ENCODE results near the gene CPVL. TPM values are rescaled to one million over a fixed set of nuclear protein-coding genes. Genes with fewer than 3 reads are reported as not detected.

The CPVL gene
- total and polyA plus RNA-seq, 2 of the 4 experiments (the other 2 are of a cell fraction): not detected

- BruUV-seq (replicated peaks): no TSS peak
- WGBS, 2 experiments (ENCODE audit: extremely low coverage in 2 of 2, insufficient read length in 1 of 2): 80% methylated on average over 1 of the region's 4 CpGs; no CpG with 5 or more reads in 1 of the 2 experiments
- Histone ChIP-seq H4K8ac (ENCODE audit: low read depth in 2 of 2, low read length in 2 of 2) (no peak overlapping the region), H2BK15ac (ENCODE audit: low read depth, low read length) (no peak overlapping the region), H3K56ac (ENCODE audit: extremely low read depth, insufficient read depth, low read length) (no peak overlapping the region), H2BK20ac (ENCODE audit: low read depth, low read length) (no peak overlapping the region), H3K4me3 (ENCODE audit: insufficient read depth, low read depth, low read length) (no peak overlapping the region), H3K9me1 (ENCODE audit: insufficient read depth, low read length) (peaks cover 4% of the 10 kb centered on the region; the same call in 1 of the 2 replicates), H3K4me1 (ENCODE audit: control insufficient read depth, insufficient read depth, low read length) (peaks cover 4% of the 10 kb centered on the region; the same call in 1 of the 2 replicates), H2BK5ac (ENCODE audit: low read depth, low read length, poor library complexity, severe bottlenecking) (no peak overlapping the region), H3K27me3 (ENCODE audit: control insufficient read depth, insufficient read depth, low read length) (peaks cover 14% of the 10 kb centered on the region), H3K79me1 (ENCODE audit: low read depth in 1 of 2, low read length in 2 of 2) (no peaks in the 10 kb centered on the region), H2AFZ (replicated peaks; ENCODE audit: low read length, poor library complexity) (no peak overlapping the region), H2AK9ac (replicated peaks; ENCODE audit: low read depth, low read length, poor library complexity) (no peak overlapping the region), H3K23ac (ENCODE audit: low read depth, low read length) (no peak overlapping the region), H3K4me2 (ENCODE audit: low read depth, low read length) (no peak overlapping the region), H4K5ac (ENCODE audit: low read depth, low read length) (no peak overlapping the region), H4K91ac (ENCODE audit: insufficient read depth, low read depth, low read length) (no peak overlapping the region), H4K20me1 (ENCODE audit: insufficient read depth, low read length) (no peaks in the 10 kb centered on the region), H3K9ac (ENCODE audit: low read depth, low read length) (no peak overlapping the region), H3K27ac (ENCODE audit: insufficient read depth, low read length) (no peak overlapping the region), H2AK5ac (ENCODE audit: low read depth, low read length) (no peak overlapping the region), H3K14ac (replicated peaks; ENCODE audit: low read depth, low read length) (no peak overlapping the region), H3K36me3 (ENCODE audit: control insufficient read depth, insufficient read depth, low read length) (no peaks in the 10 kb centered on the region), H3K4ac (ENCODE audit: low read depth, low read length) (no peak overlapping the region), H2BK120ac (ENCODE audit: low read depth, low read length) (no peak overlapping the region), H3K18ac (ENCODE audit: low read depth, low read length) (no peak overlapping the region), H3K9me3 (ENCODE audit: control insufficient read depth, insufficient read depth, low read length) (no peaks in the 10 kb centered on the region)
- intact Hi-C loops (cut with micrococcal nuclease) (no loop called here), in situ Hi-C loops (cut with MboI; ENCODE audit: low sequenced_read_pairs) (no loop called here), dilution Hi-C loops (cut with HindIII; ENCODE audit: low sequenced_read_pairs, unreplicated experiment) (no loop called here)
- TF ChIP-seq NFE2L2 (IDR thresholded peaks at IDR 0.05; ENCODE audit: low read depth, low read length) (no peak), CEBPB (IDR thresholded peaks at IDR 0.05; ENCODE audit: low read depth, low read length) (no peak), FOS (IDR thresholded peaks at IDR 0.05; ENCODE audit: low read depth, low read length) (no peak), MAZ (IDR thresholded peaks at IDR 0.05; ENCODE audit: borderline replicate concordance, low read depth, low read length) (no peak), RAD21 (IDR thresholded peaks at IDR 0.05; ENCODE audit: low read length) (no peak), RFX5 (IDR thresholded peaks at IDR 0.05; ENCODE audit: low read depth, low read length) (no peak), POLR2A (IDR thresholded peaks at IDR 0.05; ENCODE audit: low read depth, low read length) (no peak), MAFK (IDR thresholded peaks at IDR 0.05; ENCODE audit: low read depth, low read length) (no peak), USF2 (IDR thresholded peaks at IDR 0.05; ENCODE audit: low read depth, low read length) (no peak), CHD1 (IDR thresholded peaks at IDR 0.05; ENCODE audit: low read depth, low read length) (no peak), CTCF (conservative IDR thresholded peaks at IDR 0.05; ENCODE audit: low read depth, low read length) (no peak), BHLHE40 (IDR thresholded peaks at IDR 0.05; ENCODE audit: low read depth, low read length) (no peak), ELK1 (IDR thresholded peaks at IDR 0.05; ENCODE audit: borderline replicate concordance, low read depth, low read length) (no peak), MXI1 (IDR thresholded peaks at IDR 0.05; ENCODE audit: borderline replicate concordance, low read depth, low read length) (no peak), SMC3 (IDR thresholded peaks at IDR 0.05; ENCODE audit: low read depth, low read length) (no peak), RCOR1 (IDR thresholded peaks at IDR 0.05; ENCODE audit: insufficient replicate concordance, low read length) (no peak)
- ChIA-PET POLR2A (ENCODE audit: unreplicated experiment) (no interaction called here), CTCF (no interaction called here)
- DNase-seq (no peak), ATAC-seq (ENCODE audit: low read depth) (no peak)
Measured at GRCh38 chr7:28993371-28993770, 153.0 kb downstream of the CPVL start.

All from IMR-90 (cell line).